HG03342 (cell line): ENCODE measurements around the gene MAST2.
"Not testable (repeated sequence)": the region's sequence is repeated elsewhere in the genome, so short reads cannot be mapped to it uniquely, and the experiment has no call there.

Source experiments
- ATAC-seq: cut with Tn5 transposase; IDR thresholded peaks from one replicate; pipeline ENCODE4 v1.9.1; 2021; ENCODE audit warnings: mild to moderate bottlenecking, moderate library complexity; ENCODE audit not compliant: unreplicated experiment

MAST2 gene

DNA sequence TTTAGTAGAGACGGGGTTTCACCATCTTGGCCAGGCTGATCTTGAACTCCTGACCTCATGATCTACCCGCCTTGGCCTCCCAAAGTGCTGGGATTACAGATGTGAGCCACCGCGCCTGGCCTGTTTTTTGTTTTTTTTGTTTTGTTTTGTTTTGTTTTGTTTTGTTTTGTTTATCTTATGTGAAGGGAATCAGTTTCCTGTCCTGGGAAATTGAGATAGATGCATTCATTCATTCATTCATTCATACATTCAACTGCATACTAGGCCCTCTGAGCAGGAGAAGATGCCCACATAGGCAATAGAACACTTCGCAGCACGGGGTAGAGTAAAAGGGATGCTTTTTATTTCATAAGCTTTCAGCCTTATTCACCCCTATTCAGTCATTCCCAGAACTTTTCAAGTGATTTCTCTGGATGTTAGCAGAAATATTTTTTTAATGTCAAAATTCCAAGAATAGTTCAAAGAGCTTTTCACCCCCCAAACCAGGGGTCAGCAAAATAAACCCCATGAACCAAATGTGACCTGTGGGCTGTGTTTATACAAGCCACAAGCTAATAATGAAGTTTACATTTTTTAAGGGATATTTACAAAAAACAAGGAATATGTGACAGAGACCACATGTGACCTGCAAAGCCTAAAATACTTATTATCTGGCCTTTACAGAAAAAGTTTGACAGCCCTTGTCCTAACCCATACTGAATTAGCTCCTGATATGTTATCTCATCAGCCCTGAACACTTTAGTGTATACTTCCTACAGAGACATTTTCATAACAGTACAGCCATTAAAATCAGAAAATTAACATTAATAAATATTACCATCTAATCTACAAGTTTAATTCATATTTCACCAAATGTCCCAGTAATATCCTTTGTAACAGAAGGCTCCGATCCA lies 127.1 kb downstream of the MAST2 start:
- ATAC-seq = no peak

DNA sequence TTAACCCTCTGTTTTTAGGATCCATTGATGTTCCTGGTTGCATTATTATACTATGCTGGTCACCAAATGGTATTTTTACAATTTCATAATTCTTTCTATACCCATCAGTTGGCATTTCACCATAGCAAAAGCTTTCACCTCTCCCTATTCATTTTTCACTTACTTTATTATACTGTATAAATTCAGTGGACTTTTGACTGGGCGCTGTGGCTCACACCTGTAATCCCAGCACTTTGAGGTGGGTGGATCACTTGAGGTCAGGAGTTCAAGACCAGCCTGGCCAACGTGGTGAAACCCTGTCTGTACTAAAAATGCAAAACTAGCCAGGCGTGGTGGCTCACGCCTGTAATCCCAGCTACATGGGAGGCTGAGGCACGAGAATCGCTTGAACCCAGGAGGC lies 128.8 kb downstream of the MAST2 start:
- not testable (repeated sequence) for ATAC-seq

DNA sequence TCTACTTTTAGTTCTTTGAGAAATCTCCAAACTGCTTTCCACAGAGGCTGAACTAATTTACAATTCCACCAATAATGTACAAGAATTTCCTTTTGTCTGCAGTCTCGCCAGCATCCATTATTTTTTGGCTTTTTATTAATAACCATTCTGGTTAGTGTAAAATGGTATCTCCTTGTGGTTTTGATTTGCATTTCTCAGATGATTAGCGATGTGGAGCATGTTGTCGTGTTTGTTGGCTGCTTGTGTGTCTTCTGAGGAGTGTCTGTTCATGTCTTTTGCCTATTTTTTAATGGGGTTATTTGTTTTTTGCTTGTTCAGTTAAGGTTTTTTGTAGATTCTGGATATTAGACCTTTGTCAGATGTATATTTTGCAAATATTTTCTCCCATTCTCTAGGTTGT lies 131.5 kb downstream of the MAST2 start:
- no peak for ATAC-seq

DNA sequence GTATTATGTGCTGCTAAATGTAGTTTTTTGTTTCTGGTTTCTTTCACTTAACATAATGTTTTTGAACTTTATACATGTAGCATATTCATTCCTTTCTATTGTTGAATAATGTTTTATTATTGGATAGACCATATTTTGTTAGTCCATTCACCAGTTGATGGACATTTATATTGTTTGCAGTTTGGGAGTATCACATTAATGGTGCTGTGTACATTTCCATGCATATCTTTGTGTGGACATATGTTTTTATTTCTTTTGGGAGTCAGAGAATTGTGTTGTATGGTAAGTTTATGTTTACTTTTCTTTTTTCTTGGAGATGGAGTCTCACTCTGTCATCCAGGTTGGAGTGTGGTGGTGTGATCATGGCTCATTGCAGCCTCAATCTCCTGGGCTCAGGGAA lies 134.6 kb downstream of the MAST2 start:
- ATAC-seq = no peak

DNA sequence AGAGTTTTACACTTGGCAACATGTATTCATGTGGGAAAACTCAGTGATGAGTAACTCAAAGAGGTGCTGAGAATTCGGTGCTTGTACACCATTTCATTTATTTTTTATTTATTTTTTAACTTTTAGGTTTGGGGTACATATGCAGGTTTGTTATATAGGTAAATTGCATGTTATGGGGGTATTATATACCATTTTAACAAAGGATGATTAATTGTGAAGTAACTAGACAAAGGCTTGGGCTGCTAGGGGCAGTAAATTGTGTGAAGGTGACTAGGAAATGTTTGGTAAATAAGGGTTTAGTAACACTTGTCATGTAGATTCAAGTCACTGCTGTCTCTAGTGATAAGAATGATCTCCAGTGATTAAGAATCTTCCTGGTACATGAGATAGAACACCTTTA lies 139.0 kb downstream of the MAST2 start:
- ATAC-seq = no peak

DNA sequence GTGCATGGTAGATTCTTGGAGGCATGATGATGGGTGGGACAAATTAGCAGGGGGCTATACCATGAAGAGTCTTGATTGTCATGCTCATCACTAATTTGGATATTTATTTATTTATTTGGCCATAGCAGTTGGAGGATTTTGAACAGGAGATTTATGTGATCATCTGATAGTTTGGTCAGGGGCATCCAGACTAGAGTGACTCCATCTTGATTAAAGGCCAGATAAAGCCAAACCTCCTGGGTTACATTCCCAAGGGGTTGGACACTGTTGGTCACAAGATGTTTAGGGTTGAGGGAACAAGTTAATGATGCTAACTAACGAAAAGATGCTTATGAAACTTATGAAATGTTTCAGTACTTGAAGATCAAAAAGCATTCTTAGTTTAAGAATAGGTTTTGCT lies 139.8 kb downstream of the MAST2 start:
- ATAC-seq = no peak

DNA sequence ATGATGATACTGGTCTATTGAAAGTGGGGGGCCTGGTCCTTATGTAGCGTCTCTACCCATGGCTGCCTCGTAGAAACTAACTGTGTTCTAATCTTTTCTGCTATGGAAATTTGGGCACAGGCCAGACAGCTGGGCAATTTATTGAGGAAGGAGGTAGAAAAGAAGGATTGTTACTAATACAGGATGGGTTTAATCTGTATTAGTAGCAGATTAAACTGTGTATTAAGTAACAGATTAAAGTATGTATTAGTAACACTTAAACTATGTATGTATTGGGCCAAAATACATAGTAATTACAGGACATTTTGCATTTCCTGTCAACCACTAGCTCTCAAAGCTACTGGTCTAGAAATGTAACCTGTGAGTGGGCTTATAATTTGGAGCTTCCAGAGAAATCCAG lies 142.0 kb downstream of the MAST2 start:
- ATAC-seq = no peak

DNA sequence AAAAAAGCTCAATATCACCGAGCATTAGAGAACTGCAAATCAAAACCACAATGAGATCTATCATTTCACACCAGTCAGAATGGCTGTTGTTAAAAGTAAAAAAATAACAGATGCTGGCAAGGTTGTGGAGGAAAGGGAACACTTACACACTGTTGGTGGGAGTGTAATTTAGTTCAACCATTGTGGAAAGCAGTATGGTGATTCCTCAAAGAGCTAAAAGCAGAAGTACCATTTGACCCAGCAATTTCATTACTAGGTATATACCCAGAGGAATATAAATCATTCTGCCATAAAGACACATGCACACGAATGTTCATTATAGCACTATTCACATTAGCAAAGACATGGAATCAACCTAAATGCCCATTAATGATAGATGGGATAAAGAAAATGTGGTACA lies 146.1 kb downstream of the MAST2 start:
- ATAC-seq = not testable (repeated sequence)

DNA sequence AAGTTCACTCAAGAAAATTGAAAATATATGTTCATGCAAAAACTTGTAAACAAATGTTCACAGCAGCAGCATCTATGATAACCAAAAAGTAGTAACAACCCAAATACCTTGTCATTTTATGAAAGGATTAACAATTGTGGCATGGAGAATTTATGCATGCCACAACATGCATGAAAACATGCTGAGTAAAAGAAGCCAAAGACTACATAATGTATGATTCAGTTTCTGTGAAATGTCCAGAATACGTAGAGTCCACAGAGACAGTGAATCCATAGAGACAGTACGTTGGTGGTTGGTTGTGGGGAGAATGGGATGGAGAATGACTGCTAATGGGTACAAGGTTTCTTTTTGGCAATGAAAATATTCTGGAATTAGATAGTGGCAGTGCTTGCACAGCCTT lies 148.7 kb downstream of the MAST2 start:
- ATAC-seq = no peak

DNA sequence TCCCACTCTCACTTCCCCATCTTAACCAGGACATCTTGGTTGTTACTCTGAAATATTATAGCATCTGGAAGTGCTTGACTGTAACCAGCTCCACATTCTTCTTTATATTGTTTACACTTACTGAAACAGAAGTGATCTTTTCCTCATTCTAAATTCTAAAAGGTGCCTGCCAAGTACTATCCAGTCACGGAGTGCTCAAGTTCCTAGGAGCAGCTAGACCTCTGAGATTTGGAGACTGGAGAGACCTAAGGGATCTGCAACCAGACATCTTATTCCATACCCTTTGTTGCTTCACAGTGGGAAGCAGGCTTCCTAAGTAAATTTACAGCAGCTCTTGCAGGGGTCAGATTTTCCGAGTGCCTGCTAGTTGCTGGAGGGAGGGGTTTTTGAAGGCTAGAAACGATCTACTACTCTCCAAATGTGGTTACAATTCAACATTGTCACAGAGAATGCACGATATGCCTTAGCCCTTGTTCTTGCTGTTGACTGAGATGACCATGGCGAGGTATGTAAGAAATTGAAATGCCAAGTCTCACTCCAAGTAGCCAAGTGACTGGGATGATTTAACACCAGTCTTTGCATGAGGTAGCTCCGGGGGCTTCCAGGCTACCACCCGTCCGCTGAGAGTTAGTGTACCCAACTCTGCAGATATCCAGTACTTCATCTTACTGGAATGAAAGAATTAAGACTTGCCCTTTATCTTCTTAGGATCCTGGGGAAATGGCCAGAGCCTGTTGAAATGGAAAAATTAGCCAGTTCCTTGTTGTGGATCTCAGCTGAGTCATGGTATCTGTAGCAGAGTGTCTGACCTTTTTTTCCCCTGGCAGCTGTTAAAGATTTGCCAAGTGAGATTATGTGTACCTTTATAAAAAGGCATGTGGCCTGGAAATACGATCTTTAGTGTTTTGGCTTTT lies 150.8 kb downstream of the MAST2 start:
- no peak for ATAC-seq

DNA sequence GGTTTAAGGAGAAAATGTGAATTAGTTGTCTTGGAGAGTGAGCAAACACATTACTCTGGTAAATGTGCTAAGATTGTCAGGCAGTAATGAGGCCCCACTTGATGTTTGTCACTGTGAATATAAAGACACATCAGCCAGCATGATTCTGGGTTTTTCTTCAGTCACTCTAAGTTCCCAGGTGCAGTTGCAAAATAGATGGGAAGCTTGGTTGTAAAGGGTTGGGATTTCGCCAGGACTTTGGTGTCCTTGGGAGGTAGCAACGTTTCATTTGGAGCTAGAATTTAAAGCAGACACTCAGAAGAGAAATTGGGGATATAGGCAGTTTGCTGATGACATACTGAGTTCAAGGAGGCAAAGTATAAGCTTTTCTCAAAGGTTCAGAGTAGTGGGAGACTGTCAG lies 154.3 kb downstream of the MAST2 start:
- ATAC-seq = no peak

DNA sequence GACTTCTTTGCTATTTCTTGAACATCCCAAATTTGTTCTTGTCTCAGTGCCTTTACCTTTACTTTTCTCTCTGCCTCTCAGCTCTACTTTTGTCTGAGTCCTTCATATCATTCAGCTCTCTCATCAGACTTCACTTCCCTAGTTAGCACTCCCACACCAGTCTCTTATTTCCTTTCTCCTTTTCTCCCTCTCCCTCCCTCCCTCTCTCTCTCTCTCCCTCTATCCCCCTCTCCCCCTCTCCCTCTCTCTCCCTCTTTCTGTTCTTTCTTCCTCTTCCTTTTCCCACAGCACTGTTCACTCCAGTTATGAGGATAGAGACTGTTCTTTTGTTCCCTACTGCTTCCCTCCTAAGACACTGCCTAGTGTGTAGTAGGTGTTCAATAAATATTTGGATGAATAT lies 154.9 kb downstream of the MAST2 start:
- no peak for ATAC-seq

DNA sequence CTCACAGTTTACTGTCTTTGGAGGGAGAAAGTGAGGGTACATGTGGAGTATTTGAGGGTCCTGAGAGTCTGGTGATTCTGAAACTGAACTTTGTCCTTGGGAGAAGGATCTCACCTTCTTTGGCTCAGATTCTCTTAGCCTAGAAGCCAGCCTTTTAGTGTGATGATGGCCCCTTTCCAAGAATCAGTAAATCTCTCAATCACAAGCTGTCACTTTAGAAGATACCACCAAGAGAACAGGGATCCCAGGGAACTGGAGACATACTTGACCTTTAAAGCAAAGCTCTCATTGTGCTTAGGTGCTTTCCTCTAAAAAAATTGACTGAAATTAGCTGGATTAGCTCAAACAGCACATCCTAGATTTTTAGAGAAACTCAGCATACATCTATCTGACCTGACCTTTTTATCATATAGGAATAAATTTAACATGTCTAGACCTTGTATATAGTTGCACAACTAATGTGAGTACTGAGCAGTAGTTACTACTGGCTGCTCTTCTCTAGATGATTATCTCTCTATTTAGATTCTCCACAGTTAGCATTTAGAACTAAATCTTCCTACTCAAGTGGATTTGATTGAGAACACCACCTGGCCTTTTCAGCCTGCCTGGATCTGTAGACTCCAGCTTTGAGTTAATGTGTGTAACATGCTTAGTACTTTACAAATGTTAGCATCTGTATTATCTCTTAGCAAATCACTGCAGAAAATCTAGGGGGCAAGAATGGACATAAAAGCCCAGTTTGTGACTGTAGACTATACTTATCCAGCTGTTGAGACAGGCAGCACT lies 157.7 kb downstream of the MAST2 start:
- ATAC-seq = no peak

DNA sequence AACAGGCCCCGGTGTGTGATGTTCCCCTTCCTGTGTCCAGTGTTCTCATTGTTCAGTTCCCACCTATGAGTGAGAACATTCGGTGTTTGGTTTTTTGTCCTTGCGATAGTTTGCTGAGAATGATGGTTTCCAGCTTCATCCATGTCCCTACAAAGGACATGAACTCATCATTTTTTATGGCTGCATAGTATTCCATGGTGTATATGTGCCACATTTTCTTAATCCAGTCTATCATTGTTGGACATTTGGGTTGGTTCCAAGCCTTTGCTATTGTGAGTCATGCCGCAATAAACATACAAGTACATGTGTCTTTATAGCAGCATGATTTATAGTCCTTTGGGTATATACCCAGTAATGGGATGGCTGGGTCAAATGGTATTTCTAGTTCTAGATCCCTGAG lies 158.5 kb downstream of the MAST2 start:
- ATAC-seq = not testable (repeated sequence)

DNA sequence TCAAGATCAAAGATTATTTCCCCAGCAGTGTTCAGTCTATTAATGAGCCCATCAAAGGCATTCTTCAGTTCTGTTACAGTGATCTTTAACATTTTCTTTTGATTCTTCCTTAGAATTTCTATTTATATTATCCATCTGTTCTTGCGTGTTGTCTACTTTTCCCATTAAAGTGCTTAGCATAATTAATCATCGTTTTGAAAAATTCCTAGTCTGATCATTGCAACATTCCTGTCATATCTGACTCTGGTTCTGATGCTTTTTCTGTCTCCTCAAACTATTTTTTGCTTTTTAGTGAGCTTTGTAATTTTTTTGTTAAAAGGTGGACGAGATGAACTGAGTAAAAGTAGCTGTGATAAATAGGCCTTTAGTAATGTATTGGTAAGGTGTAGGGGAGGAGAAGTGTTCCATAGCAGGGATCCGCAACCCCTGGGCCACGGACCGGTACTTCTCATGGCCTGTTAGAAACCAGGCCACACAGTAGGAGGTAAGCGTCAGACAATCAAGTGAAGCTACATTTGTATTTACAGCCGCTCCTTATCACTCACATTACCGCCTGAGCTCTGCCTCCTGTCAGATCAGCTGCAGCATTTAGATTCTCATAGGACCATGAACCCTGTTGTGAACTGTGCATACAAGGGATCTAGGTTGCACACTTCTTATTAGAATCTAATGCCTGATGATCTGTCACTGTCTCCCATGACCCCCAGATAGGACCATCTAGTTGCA lies 165.7 kb downstream of the MAST2 start:
- no peak for ATAC-seq

DNA sequence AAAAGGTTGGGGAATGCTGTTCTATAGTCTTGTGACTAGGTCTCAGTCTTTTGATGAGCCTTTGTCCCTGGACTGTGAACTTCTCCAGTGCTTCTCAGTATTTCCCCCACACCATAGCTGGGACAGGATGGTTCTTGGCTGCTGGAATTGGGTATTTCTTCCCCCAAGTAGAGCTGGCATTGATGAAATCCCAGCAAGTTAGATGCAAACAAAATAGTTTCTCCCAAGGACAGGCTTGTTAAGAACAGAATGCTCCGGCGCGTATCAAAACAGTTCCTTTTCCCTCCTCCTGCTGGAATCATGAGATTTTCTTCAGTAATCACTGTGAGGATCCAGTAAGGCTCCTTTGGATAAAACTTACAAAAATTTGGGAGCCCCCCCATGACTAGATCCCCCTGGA lies 166.5 kb downstream of the MAST2 start:
- no peak for ATAC-seq

DNA sequence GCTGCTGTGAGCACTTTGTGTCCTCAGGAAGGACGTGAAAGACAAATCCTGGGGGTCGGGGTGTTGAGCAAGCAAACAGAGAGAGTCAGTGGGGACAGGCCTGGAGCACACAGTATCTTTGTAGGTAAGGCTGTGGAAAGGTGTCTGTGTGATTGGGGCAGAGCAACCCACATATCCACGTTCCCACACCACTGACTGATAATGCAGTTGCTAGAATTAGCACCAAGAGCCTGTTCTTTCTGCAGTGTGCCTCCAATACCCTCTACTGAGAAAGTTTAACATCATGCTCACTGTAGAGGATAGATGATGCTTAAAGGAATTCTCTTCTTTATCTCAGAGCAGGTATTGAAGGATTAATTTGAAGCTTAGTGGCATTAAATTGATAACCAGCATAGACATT lies 167.9 kb downstream of the MAST2 start:
- ATAC-seq = no peak

DNA sequence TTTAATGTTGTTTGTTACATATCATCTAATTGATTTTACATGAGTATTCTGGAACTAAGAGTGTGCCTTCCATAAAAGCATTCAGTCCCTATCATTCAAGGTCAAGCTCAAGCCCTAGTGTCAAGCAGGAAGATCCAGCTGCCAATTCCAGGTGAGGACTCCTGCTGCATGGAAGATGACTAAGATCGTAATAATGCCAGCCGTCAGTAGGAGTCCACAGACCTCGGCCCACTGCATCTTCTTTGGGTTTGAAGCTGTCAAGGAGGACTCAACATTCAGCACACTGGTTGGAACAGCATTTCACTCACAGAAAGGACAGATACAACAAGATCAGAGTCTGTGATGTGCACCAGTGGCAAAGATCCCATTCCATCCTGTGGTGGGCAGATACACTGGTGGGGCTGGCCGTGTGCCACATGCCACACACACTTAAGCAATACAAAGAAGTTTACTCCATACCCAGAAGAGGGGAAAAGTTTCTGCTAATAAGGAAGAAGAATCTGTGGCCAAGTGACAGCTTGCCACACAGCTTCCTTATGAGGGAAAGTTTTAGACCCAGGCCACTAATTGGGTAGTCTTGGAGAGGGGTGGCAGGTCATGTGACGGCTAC lies 168.6 kb downstream of the MAST2 start:
- no peak for ATAC-seq

DNA sequence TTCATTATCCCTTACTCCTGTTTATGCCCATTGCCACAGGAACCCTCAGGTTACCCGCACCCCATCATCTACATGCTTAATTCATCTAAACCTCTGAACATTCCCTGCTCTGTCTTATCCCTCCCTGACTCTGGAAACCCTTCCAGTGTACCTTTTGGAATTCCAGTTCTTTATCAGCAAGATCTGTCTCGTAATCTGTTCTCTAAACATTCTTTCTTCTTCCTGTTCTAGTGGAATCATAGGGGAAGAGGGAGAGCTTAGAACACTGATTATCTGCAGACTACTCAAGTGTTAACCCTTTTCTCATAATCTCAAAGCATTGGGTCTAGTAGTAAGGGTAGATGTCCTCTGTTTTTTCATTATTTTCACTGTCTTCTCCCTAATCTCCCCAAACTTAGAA lies 169.2 kb downstream of the MAST2 start:
- no peak for ATAC-seq

DNA sequence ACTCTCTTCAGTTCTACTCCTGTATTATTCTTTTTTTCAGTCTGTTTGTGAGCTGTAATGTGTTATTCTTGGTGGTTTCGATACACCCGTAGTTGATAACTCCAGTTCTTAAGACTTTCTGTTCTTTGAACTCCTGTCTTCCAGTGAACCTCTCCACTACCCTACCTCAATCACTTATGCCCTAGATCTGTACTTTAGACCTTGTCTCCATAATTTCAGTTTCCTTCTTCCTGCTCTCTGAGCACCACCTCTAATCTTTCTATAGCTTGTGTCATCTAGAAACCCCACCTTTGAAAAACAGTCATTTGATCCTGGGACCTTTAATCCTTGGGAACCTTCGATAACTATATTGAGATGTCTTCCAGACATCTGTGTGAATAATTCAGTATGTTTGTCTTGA lies 169.7 kb downstream of the MAST2 start:
- ATAC-seq = no peak
